Endothelial cell of umbilical vein (primary cell): ENCODE measurements around the gene NR0B2. TPM values are rescaled to one million over a fixed set of nuclear protein-coding genes. Genes with fewer than 3 reads are reported as not detected.
"Not testable (repeated sequence)": the region's sequence is repeated elsewhere in the genome, so short reads cannot be mapped to it uniquely, and the experiment has no call there.

ENCODE experiments used
- BruUV-seq: library from RNA; stranded (reverse); fragments of 400-500 nt; replicated peaks from 2 replicates; lab custom pipeline; 2021; lab: Mats Ljungman, UMichigan
- CTCF ChIA-PET: fragments of 300-600, 350-600 bp; sonication (Branson Sonifier 250); formaldehyde crosslinking; loops from one replicate; lab custom pipeline; 2021; ENCODE audit warnings: antibody characterized with exemption, inconsistent platforms; lab: Charles Lee
- POLR2A ChIA-PET: fragments of 300-600, 350-600 bp; sonication (Branson Sonifier 250); formaldehyde crosslinking; loops from one replicate; lab custom pipeline; 2021; ENCODE audit warnings: antibody characterized with exemption, inconsistent platforms; lab: Charles Lee
- DNase-seq: peaks from one replicate; pipeline ENCODE4 v3.0.0-alpha.2; 2011; ENCODE audit warnings: low read depth, low spot score
- FAIRE-seq: peaks from 2 replicates; lab custom pipeline; 2011; peaks lifted over from hg19 to GRCh38; lab: Jason Lieb, UNC
- H2AFZ ChIP-seq: 2 replicates; pipeline ENCODE4 v1.6.0; 2012; ENCODE audit warnings: low read depth, low read length, control low read depth, inconsistent platforms
- H3K27ac ChIP-seq: 2 replicates; pipeline ENCODE4 v1.5.1; 2011; ENCODE audit warnings: low read depth, mild to moderate bottlenecking, control low read depth, low read length, moderate library complexity; ENCODE audit not compliant: insufficient read depth
- H3K27me3 ChIP-seq, 2 experiments: 2 replicates each; pipeline versions ENCODE4 v1.6.0 to v1.6.1; 2011; ENCODE audit warnings: low read length in 2 of 2, mixed read lengths in 1 of 2; ENCODE audit not compliant: control insufficient read depth in 2 of 2, insufficient read depth in 2 of 2
- H3K36me3 ChIP-seq, 2 experiments: 2 replicates in 1 of 2; 3 replicates in 1 of 2; pipeline ENCODE4 v1.5.1; 2011; ENCODE audit warnings: low read length in 2 of 2, mild to moderate bottlenecking in 1 of 2, moderate library complexity in 1 of 2; ENCODE audit not compliant: control insufficient read depth in 2 of 2, insufficient read depth in 2 of 2; ENCODE audit errors: extremely low read depth in 1 of 2
- H3K4me1 ChIP-seq: 3 replicates; pipeline ENCODE4 v1.5.1; 2011; ENCODE audit warnings: mild to moderate bottlenecking, low read length; ENCODE audit not compliant: control insufficient read depth, insufficient read depth; ENCODE audit errors: extremely low read depth
- H3K4me2 ChIP-seq: 2 replicates; pipeline ENCODE4 v1.6.1; 2011; ENCODE audit warnings: low read length, control low read depth, mixed read lengths; ENCODE audit not compliant: insufficient read depth
- H3K4me3 ChIP-seq, 3 experiments: fragments of 200-600 bp in 1 of 3; sonication (generic), shearing (Covaris generic) in 1 of 3; replicated peaks in 1 of 3; 2 replicates each; pipeline ENCODE4 v1.5.1; 2011 to 2016; ENCODE audit warnings: control low read depth in 3 of 3, low read length in 3 of 3, mild to moderate bottlenecking in 2 of 3, inconsistent platforms in 1 of 3, low read depth in 1 of 3, moderate library complexity in 1 of 3; ENCODE audit not compliant: insufficient read depth in 1 of 3
- H3K79me2 ChIP-seq: 2 replicates; pipeline ENCODE4 v1.6.0; 2012; ENCODE audit warnings: low read length, inconsistent platforms; ENCODE audit not compliant: control insufficient read depth, insufficient read depth
- H3K9ac ChIP-seq: replicated peaks from 2 replicates; pipeline ENCODE3; 2011; ENCODE audit warnings: low read length, control low read depth; ENCODE audit not compliant: insufficient read depth; ENCODE audit errors: extremely low read depth
- H3K9me1 ChIP-seq: replicated peaks from 3 replicates; pipeline ENCODE4 v1.6.0; 2011; ENCODE audit warnings: mild to moderate bottlenecking, low read length; ENCODE audit not compliant: control insufficient read depth, insufficient read depth; ENCODE audit errors: extremely low read depth
- H3K9me3 ChIP-seq: replicated peaks from 2 replicates; pipeline ENCODE4 v1.5.1; 2012; ENCODE audit warnings: low read length, inconsistent platforms; ENCODE audit not compliant: control insufficient read depth, insufficient read depth
- H4K20me1 ChIP-seq: replicated peaks from 2 replicates; pipeline ENCODE3; 2011; ENCODE audit warnings: mild to moderate bottlenecking, low read length; ENCODE audit not compliant: control insufficient read depth, insufficient read depth; ENCODE audit errors: extremely low read depth
- EZH2 ChIP-seq: IDR thresholded peaks from 2 replicates; pipeline ENCODE4 v1.6.1; 2012; ENCODE audit warnings: borderline replicate concordance, low read depth, mild to moderate bottlenecking, moderate library complexity, low read length, inconsistent platforms; ENCODE audit not compliant: severe bottlenecking
- FOS ChIP-seq: IDR thresholded peaks from 2 replicates; pipeline ENCODE4 v1.6.1; 2011; ENCODE audit warnings: mild to moderate bottlenecking, low read length, moderate library complexity, borderline replicate concordance; ENCODE audit not compliant: insufficient read depth
- JUN ChIP-seq: IDR thresholded peaks from 2 replicates; pipeline ENCODE4 v1.6.1; 2011; ENCODE audit warnings: borderline replicate concordance, low read depth; ENCODE audit not compliant: insufficient read length, insufficient read depth
- MYC ChIP-seq: IDR thresholded peaks from one replicate; pipeline ENCODE4 v1.6.1; 2011; ENCODE audit warnings: mild to moderate bottlenecking, low read depth, low read length
- POLR2A ChIP-seq: IDR thresholded peaks from 2 replicates; pipeline ENCODE4 v1.6.1; 2012; ENCODE audit warnings: low read depth, mild to moderate bottlenecking, control low read depth, low read length
- POLR2AphosphoS5 ChIP-seq: IDR thresholded peaks from 2 replicates; pipeline ENCODE4 v1.6.1; 2012; ENCODE audit warnings: low read depth, mild to moderate bottlenecking, control low read depth, low read length, moderate library complexity; ENCODE audit not compliant: insufficient read depth
- dilution Hi-C: fragments of 300-500 bp; cut with MboI; formaldehyde crosslinking; loops from one replicate; pipeline ENCODE4 v1.15.0; 2019; ENCODE audit warnings: low sequenced_read_pairs; ENCODE audit not compliant: extremely low pct_ligation_motif_present
- intact Hi-C: fragments of 100-400 bp; cut with micrococcal nuclease; formaldehyde crosslinking; loops from one replicate; pipeline ENCODE4 v1.10.0; 2022
- polyA plus RNA-seq, 4 experiments: library from polyadenylated mRNA; depleted of rRNA in 3 of 4; stranded (reverse) in 3 of 4; unstranded in 1 of 4; fragments of >200 nt; gene quantifications; 2 replicates each; pipeline versions ENCODE4 v1.2.1 to v1.2.3, GENCODE V29; 2011 to 2012; ENCODE audit warnings: missing spikeins in 1 of 4
- total RNA-seq: library from RNA; stranded (reverse); gene quantifications from 2 replicates; pipeline ENCODE4 v1.2.3, GENCODE V29; 2021

NR0B2 gene
- total and polyA plus RNA-seq, 2 donors (not counting 3 experiments of a cell fraction or from before 2014, with no cell fraction given) = not detected

GRCh38 chr1:26949926-26950319 lies 36.1 kb upstream of the NR0B2 start:
- DNase-seq (no peak), FAIRE-seq (peak; percentile 33)
- no peak overlapping the region for H3K9ac ChIP-seq
- no peaks in the 10 kb centered on the region for H3K79me2 ChIP-seq
- peaks cover 8% of the 10 kb centered on the region for H3K4me1 ChIP-seq
- no peaks in the 10 kb centered on the region for H4K20me1 ChIP-seq
- no peaks in the 10 kb centered on the region for H3K9me3 ChIP-seq
- CTCF ChIA-PET = interaction anchor here (1.1 to 1.5 kb wide), 3 partner anchors 9 to 14 kb away, joined by 3 to 4 read pairs (median 3); no protein-coding TSS in a partner anchor
- no peak overlapping the region for H3K4me3 ChIP-seq
- H2AFZ ChIP-seq = no peak overlapping the region
- H3K36me3 ChIP-seq = peaks cover 8 to 16% of the 10 kb centered on the region in 2 experiments
- H3K27me3 ChIP-seq = no peaks in the 10 kb centered on the region
- no TSS peak for BruUV-seq
- POLR2A ChIA-PET = no interaction called here
- intact Hi-C loops (no loop called here), dilution Hi-C loops (no loop called here)
- H3K9me1 ChIP-seq = no peaks in the 10 kb centered on the region
- TF ChIP-seq MYC = no peak
- TF ChIP-seq POLR2AphosphoS5 = no peak
- TF ChIP-seq JUN = peak; percentile 29
- TF ChIP-seq POLR2A = no peak
- TF ChIP-seq EZH2 = no peak
- peak; percentile 26 for TF ChIP-seq FOS
- no peak overlapping the region for H3K4me2 ChIP-seq
- H3K27ac ChIP-seq = no peak overlapping the region

GRCh38 chr1:26949266-26949925 lies 35.6 kb upstream of the NR0B2 start:
- Histone ChIP-seq H3K4me2 (no peak overlapping the region), H3K9me3 (no peaks in the 10 kb centered on the region), H3K4me3 (no peak overlapping the region), H4K20me1 (no peaks in the 10 kb centered on the region), H3K27ac (no peak overlapping the region), H3K36me3 (peaks cover 9 to 17% of the 10 kb centered on the region in 2 experiments), H3K27me3 (no peaks in the 10 kb centered on the region), H2AFZ (no peak overlapping the region), H3K4me1 (peaks cover 8% of the 10 kb centered on the region), H3K9ac (no peak overlapping the region), H3K79me2 (no peaks in the 10 kb centered on the region), H3K9me1 (no peaks in the 10 kb centered on the region)
- FAIRE-seq = peak; percentile 33
- intact Hi-C loops (no loop called here), dilution Hi-C loops (no loop called here)
- TF ChIP-seq JUN (no peak), MYC (no peak), FOS (no peak), EZH2 (no peak)
- no TSS peak for BruUV-seq
- DNase-seq = peak; percentile 26
- ChIA-PET CTCF (interaction anchor here (1.5 kb wide), 1 partner anchor 14 kb away, joined by 3 read pairs; no protein-coding TSS in a partner anchor), POLR2A (no interaction called here)

GRCh38 chr1:26948725-26949057 lies 34.9 kb upstream of the NR0B2 start:
- CTCF ChIA-PET = interaction anchor here (1.1 kb wide), 1 partner anchor 148 kb away, joined by 4 read pairs; no protein-coding TSS in a partner anchor
- H2AFZ ChIP-seq, H3K4me3 ChIP-seq, H3K27me3 ChIP-seq, H3K79me2 ChIP-seq, H3K4me1 ChIP-seq, dilution Hi-C loops, BruUV-seq, intact Hi-C loops, H3K9ac ChIP-seq, H3K9me1 ChIP-seq, H3K4me2 ChIP-seq, FAIRE-seq, H4K20me1 ChIP-seq, POLR2A ChIA-PET, H3K9me3 ChIP-seq, DNase-seq, H3K27ac ChIP-seq: not testable (repeated sequence)
- H3K36me3 ChIP-seq = peaks cover 9 to 23% of the 10 kb centered on the region in 2 experiments
